Suppressor macrophage treated with lipopolysaccharide for 4 hours (primary cell): ENCODE measurements around the gene BCORL1.
A peak's percentile ranks its signal among the peaks of the same experiment; 100 is the strongest.

Source experiments
- DNase-seq: peaks from one replicate; pipeline ENCODE4 v3.0.0-alpha.2; 2020

The BCORL1 gene

GRCh38 chrX:129982300-129983251 lies at the start of gene BCORL1:
TSS of gene BCORL1 (plus strand) at chrX:129982635. CDS start at chrX:130005232, 22,597 bp downstream.
- DNase-seq, result peak; percentile 88

- DNase-seq, result peak; percentile 13
Measured at GRCh38 chrX:129932821-129933321, 49.6 kb upstream of the BCORL1 start.

GRCh38 chrX:129933700-129934099 lies 48.7 kb upstream of the BCORL1 start:
- no peak for DNase-seq

GRCh38 chrX:129934461-129934860 lies 48.0 kb upstream of the BCORL1 start:
- DNase-seq, result no peak

- no peak for DNase-seq
Measured at GRCh38 chrX:129934952-129935351, 47.5 kb upstream of the BCORL1 start.

GRCh38 chrX:129938081-129938480 lies 44.4 kb upstream of the BCORL1 start:
- no peak for DNase-seq

GRCh38 chrX:129939986-129940385 lies 42.4 kb upstream of the BCORL1 start:
- DNase-seq, result no peak

GRCh38 chrX:129940721-129941120 lies 41.7 kb upstream of the BCORL1 start:
- DNase-seq, result no peak

- no peak for DNase-seq
Measured at GRCh38 chrX:129945131-129945530, 37.3 kb upstream of the BCORL1 start.

GRCh38 chrX:129953334-129953648 lies 29.1 kb upstream of the BCORL1 start:
- no peak for DNase-seq

GRCh38 chrX:129953881-129954280 lies 28.6 kb upstream of the BCORL1 start:
- DNase-seq, result no peak

GRCh38 chrX:129954804-129955203 lies 27.6 kb upstream of the BCORL1 start:
- DNase-seq, result no peak

- no peak for DNase-seq
Measured at GRCh38 chrX:129955682-129956081, 26.8 kb upstream of the BCORL1 start.

- no peak for DNase-seq
Measured at GRCh38 chrX:129956145-129956544, 26.3 kb upstream of the BCORL1 start.

GRCh38 chrX:129956765-129957164 lies 25.7 kb upstream of the BCORL1 start:
- DNase-seq, result no peak

GRCh38 chrX:129957241-129958082 lies 25.0 kb upstream of the BCORL1 start:
- peak; percentile 71 for DNase-seq

GRCh38 chrX:129958083-129958465 lies 24.4 kb upstream of the BCORL1 start:
- no peak for DNase-seq

GRCh38 chrX:129958814-129959492 lies 23.5 kb upstream of the BCORL1 start:
- no peak for DNase-seq

GRCh38 chrX:129959493-129959832 lies 23.0 kb upstream of the BCORL1 start:
- DNase-seq, result no peak

GRCh38 chrX:129961180-129962083 lies 21.0 kb upstream of the BCORL1 start:
- DNase-seq, result peak; percentile 64

- no peak for DNase-seq
Measured at GRCh38 chrX:129963729-129964128, 18.7 kb upstream of the BCORL1 start.

- no peak for DNase-seq
Measured at GRCh38 chrX:129965166-129965565, 17.3 kb upstream of the BCORL1 start.
